ENCODE data around the gene ARHGAP6.
"Not testable (repeated sequence)": the region's sequence is repeated elsewhere in the genome, so short reads cannot be mapped to it uniquely, and the experiment has no call there.

The ARHGAP6 gene

GRCh38 chrX:11365426-11365825 lies 300.3 kb downstream of the ARHGAP6 start:
- no peak for DNase-seq (ENCODE audit: low read depth)
- H3K4me3 ChIP-seq (ENCODE audit: low read length) = no peak overlapping the region
- no peak for TF ChIP-seq CTCF (IDR thresholded peaks at IDR 0.05; ENCODE audit: insufficient read depth, low read depth, low read length, missing control alignments)

GRCh38 chrX:11364835-11365234 lies 300.9 kb downstream of the ARHGAP6 start:
- no peak for DNase-seq (ENCODE audit: low read depth)
- no peak overlapping the region for H3K4me3 ChIP-seq (ENCODE audit: low read length)
- TF ChIP-seq CTCF (IDR thresholded peaks at IDR 0.05; ENCODE audit: insufficient read depth, low read depth, low read length, missing control alignments) = no peak

GRCh38 chrX:11363825-11364224 lies 301.9 kb downstream of the ARHGAP6 start:
- not testable (repeated sequence) for H3K4me3 ChIP-seq (ENCODE audit: low read length); DNase-seq (ENCODE audit: low read depth)

GRCh38 chrX:11363069-11363594 lies 302.6 kb downstream of the ARHGAP6 start:
- DNase-seq (ENCODE audit: low read depth) = no peak
- H3K4me3 ChIP-seq (ENCODE audit: low read length) = no peak overlapping the region
- no peak for TF ChIP-seq CTCF (IDR thresholded peaks at IDR 0.05; ENCODE audit: insufficient read depth, low read depth, low read length, missing control alignments)

GRCh38 chrX:11361666-11362065 lies 304.1 kb downstream of the ARHGAP6 start:
- not testable (repeated sequence) for DNase-seq (ENCODE audit: low read depth); H3K4me3 ChIP-seq (ENCODE audit: low read length)

- H3K4me3 ChIP-seq (ENCODE audit: low read length) = not testable (repeated sequence)
- peak; percentile 69 for DNase-seq (ENCODE audit: low read depth)
Observed at GRCh38 chrX:11355944-11356343, 309.8 kb downstream of the ARHGAP6 start.

- TF ChIP-seq CTCF (IDR thresholded peaks at IDR 0.05; ENCODE audit: insufficient read depth, low read depth, low read length, missing control alignments) = no peak
- DNase-seq (ENCODE audit: low read depth) = no peak
- H3K4me3 ChIP-seq (ENCODE audit: low read length) = no peak overlapping the region
Observed at GRCh38 chrX:11355259-11355909, 310.3 kb downstream of the ARHGAP6 start.

- DNase-seq (ENCODE audit: low read depth) = peak; percentile 26
- H3K4me3 ChIP-seq (ENCODE audit: low read length) = no peak overlapping the region
- TF ChIP-seq CTCF (IDR thresholded peaks at IDR 0.05; ENCODE audit: insufficient read depth, low read depth, low read length, missing control alignments) = no peak
Observed at GRCh38 chrX:11352296-11352741, 313.4 kb downstream of the ARHGAP6 start.

All from epithelial cell of esophagus (primary cell).